ENCODE data around the gene DUOX2. TPM values are rescaled to one million over a fixed set of nuclear protein-coding genes. Genes with fewer than 3 reads are reported as not detected.

DUOX2 gene
- total and polyA plus RNA-seq, 4 donors = 0.06 to 0.08 TPM; not detected in 2

DNA sequence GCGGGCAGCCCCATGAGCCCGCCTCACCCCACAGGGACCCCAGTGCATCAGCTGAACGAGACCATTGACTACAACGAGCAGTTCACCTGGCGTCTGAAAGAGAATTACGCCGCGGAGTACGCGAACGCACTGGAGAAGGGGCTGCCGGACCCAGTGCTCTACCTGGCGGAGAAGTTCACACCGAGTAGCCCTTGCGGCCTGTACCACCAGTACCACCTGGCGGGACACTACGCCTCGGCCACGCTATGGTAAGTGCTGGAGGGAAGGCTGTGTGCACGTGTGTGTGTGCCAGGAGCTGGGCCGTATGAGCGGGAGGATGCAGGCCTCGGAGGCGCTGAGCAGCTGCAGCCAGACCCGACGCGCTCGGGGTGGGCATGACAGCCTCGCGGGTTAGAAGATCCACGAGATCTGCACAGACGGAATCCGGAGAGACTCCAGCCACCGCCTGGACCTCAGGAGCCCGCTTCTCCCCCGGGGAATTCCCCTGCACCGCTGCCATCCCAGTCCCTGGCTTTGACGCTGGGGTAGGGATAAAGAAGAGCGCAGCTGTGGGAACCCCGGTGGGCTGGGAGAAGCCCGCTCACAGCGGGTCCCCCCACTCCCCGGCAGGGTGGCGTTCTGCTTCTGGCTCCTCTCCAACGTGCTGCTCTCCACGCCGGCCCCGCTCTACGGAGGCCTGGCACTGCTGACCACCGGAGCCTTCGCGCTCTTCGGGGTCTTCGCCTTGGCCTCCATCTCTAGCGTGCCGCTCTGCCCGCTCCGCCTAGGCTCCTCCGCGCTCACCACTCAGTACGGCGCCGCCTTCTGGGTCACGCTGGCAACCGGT, 2.7 kb upstream of the DUOX2 start:
- DNase-seq (ENCODE audit: low spot score) = no peak
- Histone ChIP-seq H3K4me1 (ENCODE audit: control insufficient read depth in 4 of 4, insufficient read depth in 4 of 4, low read length in 3 of 4) (peaks cover 14 to 43% (median 28%) of the 10 kb centered on the region in 4 donors), H3K9me3 (ENCODE audit: control insufficient read depth in 4 of 4, low read length in 3 of 4) (no peaks in the 10 kb centered on the region), H3K27ac (ENCODE audit: low read depth in 1 of 2, low read length in 2 of 2) (no peak overlapping the region), H3K27me3 (ENCODE audit: control insufficient read depth in 4 of 4, insufficient read depth in 4 of 4, low read length in 3 of 4) (peaks cover 4 to 14% (median 7%) of the 10 kb centered on the region in 4 donors), H3K4me3 (ENCODE audit: low read depth in 1 of 3, low read length in 3 of 3) (no peak overlapping the region), H3K9ac (ENCODE audit: low read depth in 1 of 2, low read length in 2 of 2) (no peak overlapping the region), H3K36me3 (ENCODE audit: control insufficient read depth in 4 of 4, insufficient read depth in 3 of 4, low read depth in 1 of 4, low read length in 3 of 4) (no peaks in the 10 kb centered on the region)
- 15% methylated on average over 65 of the region's 65 CpGs for WGBS
- TF ChIP-seq FOXA1 (IDR thresholded peaks at IDR 0.05) (no peak), HNF4A (conservative IDR thresholded peaks at IDR 0.05) (no peak), TAF1 (conservative IDR thresholded peaks at IDR 0.05) (no peak), EGR1 (IDR thresholded peaks at IDR 0.05; ENCODE audit: low read depth in 2 of 2) (no peak), RXRA (IDR thresholded peaks at IDR 0.05) (no peak), GABPA (IDR thresholded peaks at IDR 0.05 in 1 of 2, conservative IDR thresholded peaks at IDR 0.05 in 1 of 2) (no peak), FOXA2 (IDR thresholded peaks at IDR 0.05) (no peak), YY1 (IDR thresholded peaks at IDR 0.05) (no peak), HNF4G (IDR thresholded peaks at IDR 0.05) (no peak), SP1 (IDR thresholded peaks at IDR 0.05) (no peak), RAD21 (IDR thresholded peaks at IDR 0.05) (no peak), NR2F2 (IDR thresholded peaks at IDR 0.05) (no peak), JUND (IDR thresholded peaks at IDR 0.05) (no peak)
- TF ChIP-seq, protein P1, sequence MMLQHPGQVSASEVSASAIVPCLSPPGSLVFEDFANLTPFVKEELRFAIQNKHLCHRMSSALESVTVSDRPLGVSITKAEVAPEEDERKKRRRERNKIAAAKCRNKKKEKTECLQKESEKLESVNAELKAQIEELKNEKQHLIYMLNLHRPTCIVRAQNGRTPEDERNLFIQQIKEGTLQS (IDR thresholded peaks at IDR 0.05) = no peak
- TF ChIP-seq, protein P2, sequence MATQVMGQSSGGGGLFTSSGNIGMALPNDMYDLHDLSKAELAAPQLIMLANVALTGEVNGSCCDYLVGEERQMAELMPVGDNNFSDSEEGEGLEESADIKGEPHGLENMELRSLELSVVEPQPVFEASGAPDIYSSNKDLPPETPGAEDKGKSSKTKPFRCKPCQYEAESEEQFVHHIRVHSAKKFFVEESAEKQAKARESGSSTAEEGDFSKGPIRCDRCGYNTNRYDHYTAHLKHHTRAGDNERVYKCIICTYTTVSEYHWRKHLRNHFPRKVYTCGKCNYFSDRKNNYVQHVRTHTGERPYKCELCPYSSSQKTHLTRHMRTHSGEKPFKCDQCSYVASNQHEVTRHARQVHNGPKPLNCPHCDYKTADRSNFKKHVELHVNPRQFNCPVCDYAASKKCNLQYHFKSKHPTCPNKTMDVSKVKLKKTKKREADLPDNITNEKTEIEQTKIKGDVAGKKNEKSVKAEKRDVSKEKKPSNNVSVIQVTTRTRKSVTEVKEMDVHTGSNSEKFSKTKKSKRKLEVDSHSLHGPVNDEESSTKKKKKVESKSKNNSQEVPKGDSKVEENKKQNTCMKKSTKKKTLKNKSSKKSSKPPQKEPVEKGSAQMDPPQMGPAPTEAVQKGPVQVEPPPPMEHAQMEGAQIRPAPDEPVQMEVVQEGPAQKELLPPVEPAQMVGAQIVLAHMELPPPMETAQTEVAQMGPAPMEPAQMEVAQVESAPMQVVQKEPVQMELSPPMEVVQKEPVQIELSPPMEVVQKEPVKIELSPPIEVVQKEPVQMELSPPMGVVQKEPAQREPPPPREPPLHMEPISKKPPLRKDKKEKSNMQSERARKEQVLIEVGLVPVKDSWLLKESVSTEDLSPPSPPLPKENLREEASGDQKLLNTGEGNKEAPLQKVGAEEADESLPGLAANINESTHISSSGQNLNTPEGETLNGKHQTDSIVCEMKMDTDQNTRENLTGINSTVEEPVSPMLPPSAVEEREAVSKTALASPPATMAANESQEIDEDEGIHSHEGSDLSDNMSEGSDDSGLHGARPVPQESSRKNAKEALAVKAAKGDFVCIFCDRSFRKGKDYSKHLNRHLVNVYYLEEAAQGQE (IDR thresholded peaks at IDR 0.05) = no peak
- TF ChIP-seq, protein P3, sequence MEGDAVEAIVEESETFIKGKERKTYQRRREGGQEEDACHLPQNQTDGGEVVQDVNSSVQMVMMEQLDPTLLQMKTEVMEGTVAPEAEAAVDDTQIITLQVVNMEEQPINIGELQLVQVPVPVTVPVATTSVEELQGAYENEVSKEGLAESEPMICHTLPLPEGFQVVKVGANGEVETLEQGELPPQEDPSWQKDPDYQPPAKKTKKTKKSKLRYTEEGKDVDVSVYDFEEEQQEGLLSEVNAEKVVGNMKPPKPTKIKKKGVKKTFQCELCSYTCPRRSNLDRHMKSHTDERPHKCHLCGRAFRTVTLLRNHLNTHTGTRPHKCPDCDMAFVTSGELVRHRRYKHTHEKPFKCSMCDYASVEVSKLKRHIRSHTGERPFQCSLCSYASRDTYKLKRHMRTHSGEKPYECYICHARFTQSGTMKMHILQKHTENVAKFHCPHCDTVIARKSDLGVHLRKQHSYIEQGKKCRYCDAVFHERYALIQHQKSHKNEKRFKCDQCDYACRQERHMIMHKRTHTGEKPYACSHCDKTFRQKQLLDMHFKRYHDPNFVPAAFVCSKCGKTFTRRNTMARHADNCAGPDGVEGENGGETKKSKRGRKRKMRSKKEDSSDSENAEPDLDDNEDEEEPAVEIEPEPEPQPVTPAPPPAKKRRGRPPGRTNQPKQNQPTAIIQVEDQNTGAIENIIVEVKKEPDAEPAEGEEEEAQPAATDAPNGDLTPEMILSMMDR (IDR thresholded peaks at IDR 0.05; ENCODE audit: low read depth, low read length, missing input control) = no peak
- TF ChIP-seq, protein P4, sequence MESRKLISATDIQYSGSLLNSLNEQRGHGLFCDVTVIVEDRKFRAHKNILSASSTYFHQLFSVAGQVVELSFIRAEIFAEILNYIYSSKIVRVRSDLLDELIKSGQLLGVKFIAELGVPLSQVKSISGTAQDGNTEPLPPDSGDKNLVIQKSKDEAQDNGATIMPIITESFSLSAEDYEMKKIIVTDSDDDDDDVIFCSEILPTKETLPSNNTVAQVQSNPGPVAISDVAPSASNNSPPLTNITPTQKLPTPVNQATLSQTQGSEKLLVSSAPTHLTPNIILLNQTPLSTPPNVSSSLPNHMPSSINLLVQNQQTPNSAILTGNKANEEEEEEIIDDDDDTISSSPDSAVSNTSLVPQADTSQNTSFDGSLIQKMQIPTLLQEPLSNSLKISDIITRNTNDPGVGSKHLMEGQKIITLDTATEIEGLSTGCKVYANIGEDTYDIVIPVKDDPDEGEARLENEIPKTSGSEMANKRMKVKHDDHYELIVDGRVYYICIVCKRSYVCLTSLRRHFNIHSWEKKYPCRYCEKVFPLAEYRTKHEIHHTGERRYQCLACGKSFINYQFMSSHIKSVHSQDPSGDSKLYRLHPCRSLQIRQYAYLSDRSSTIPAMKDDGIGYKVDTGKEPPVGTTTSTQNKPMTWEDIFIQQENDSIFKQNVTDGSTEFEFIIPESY (IDR thresholded peaks at IDR 0.05) = no peak
- TF ChIP-seq, protein P5, sequence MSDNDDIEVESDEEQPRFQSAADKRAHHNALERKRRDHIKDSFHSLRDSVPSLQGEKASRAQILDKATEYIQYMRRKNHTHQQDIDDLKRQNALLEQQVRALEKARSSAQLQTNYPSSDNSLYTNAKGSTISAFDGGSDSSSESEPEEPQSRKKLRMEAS (IDR thresholded peaks at IDR 0.05) = no peak
